ENCODE measurements around the gene TUBB1.
"Not testable (repeated sequence)": the region's sequence is repeated elsewhere in the genome, so short reads cannot be mapped to it uniquely, and the experiment has no call there.

TUBB1 gene

GRCh38 chr20:59019217-59019616 is at the start of gene TUBB1:
Gene TUBB1, plus strand, starts transcription at chr20:59019429. Its CDS starts 94 bp downstream, at chr20:59019523.
- DNase-seq = no peak

GRCh38 chr20:58969439-58969838 is 49.8 kb upstream of the TUBB1 start:
- DNase-seq = no peak

- DNase-seq = no peak
These were observed 49.1 kb upstream of the TUBB1 start for GRCh38 chr20:58970146-58970545.

- no peak for DNase-seq
These were observed 47.8 kb upstream of the TUBB1 start for GRCh38 chr20:58971429-58971828.

- no peak for DNase-seq
These were observed 46.0 kb upstream of the TUBB1 start for GRCh38 chr20:58973179-58973578.

GRCh38 chr20:58973866-58974265 is 45.4 kb upstream of the TUBB1 start:
- DNase-seq = no peak

GRCh38 chr20:58975353-58975752 is 43.9 kb upstream of the TUBB1 start:
- DNase-seq = no peak

GRCh38 chr20:58976061-58976730 is 43.0 kb upstream of the TUBB1 start:
- DNase-seq = no peak

GRCh38 chr20:58978351-58979190 is 40.7 kb upstream of the TUBB1 start:
- no peak for DNase-seq

GRCh38 chr20:58980711-58981627 is 38.3 kb upstream of the TUBB1 start, which contains the start of gene NELFCD:
Gene NELFCD, plus strand, starts transcription at chr20:58981256. Its CDS starts 54 bp downstream, at chr20:58981310.
- DNase-seq = peak; percentile 74

GRCh38 chr20:58981628-58982364 is 37.4 kb upstream of the TUBB1 start:
- no peak for DNase-seq

- DNase-seq = no peak
These were observed 36.7 kb upstream of the TUBB1 start for GRCh38 chr20:58982406-58983114.

- not testable (repeated sequence) for DNase-seq
These were observed 36.1 kb upstream of the TUBB1 start for GRCh38 chr20:58983115-58983468.

GRCh38 chr20:58984691-58985090 is 34.5 kb upstream of the TUBB1 start:
- DNase-seq = no peak

- no peak for DNase-seq
These were observed 33.6 kb upstream of the TUBB1 start for GRCh38 chr20:58985656-58986055.

- DNase-seq = no peak
These were observed 32.8 kb upstream of the TUBB1 start for GRCh38 chr20:58986286-58986967.

GRCh38 chr20:58986968-58987517 is 32.2 kb upstream of the TUBB1 start:
- DNase-seq = no peak

- no peak for DNase-seq
These were observed 31.3 kb upstream of the TUBB1 start for GRCh38 chr20:58987790-58988564.

GRCh38 chr20:58988565-58988882 is 30.7 kb upstream of the TUBB1 start:
- DNase-seq = no peak

- no peak for DNase-seq
These were observed 30.0 kb upstream of the TUBB1 start for GRCh38 chr20:58989196-58989595.
